ENCODE results near the gene ZNF680.
A peak's percentile ranks its signal among the peaks of the same experiment; 100 is the strongest.
"Not testable (repeated sequence)": the region's sequence is repeated elsewhere in the genome, so short reads cannot be mapped to it uniquely, and the experiment has no call there.

The ZNF680 gene

GRCh38 chr7:64554188-64554587 is 8.7 kb downstream of the ZNF680 start:
- DNase-seq: not testable (repeated sequence)

GRCh38 chr7:64551375-64552142 is 11.3 kb downstream of the ZNF680 start:
- no peak for DNase-seq

GRCh38 chr7:64544010-64544409 is 18.9 kb downstream of the ZNF680 start:
- no peak for DNase-seq

GRCh38 chr7:64541438-64542359 is 21.2 kb downstream of the ZNF680 start:
- DNase-seq: peak; percentile 5

- DNase-seq: no peak
These were observed 29.1 kb downstream of the ZNF680 start for GRCh38 chr7:64533756-64534155.

GRCh38 chr7:64528770-64529169 is 34.1 kb downstream of the ZNF680 start:
- no peak for DNase-seq

- no peak for DNase-seq
These were observed 41.4 kb downstream of the ZNF680 start for GRCh38 chr7:64521409-64521984.

GRCh38 chr7:64516451-64516850 is 46.4 kb downstream of the ZNF680 start:
- no peak for DNase-seq

- DNase-seq: no peak
These were observed 47.1 kb downstream of the ZNF680 start for GRCh38 chr7:64515781-64516180.

- DNase-seq: no peak
These were observed 47.5 kb downstream of the ZNF680 start for GRCh38 chr7:64515330-64515729.

GRCh38 chr7:64509583-64509982 is 53.3 kb downstream of the ZNF680 start:
- no peak for DNase-seq

GRCh38 chr7:64504581-64505120 is 58.2 kb downstream of the ZNF680 start:
- DNase-seq: no peak

GRCh38 chr7:64498270-64498669 is 64.6 kb downstream of the ZNF680 start:
- DNase-seq: no peak

GRCh38 chr7:64494912-64495461 is 67.9 kb downstream of the ZNF680 start:
- no peak for DNase-seq

- no peak for DNase-seq
These were observed 77.2 kb downstream of the ZNF680 start for GRCh38 chr7:64485623-64486022.
